ENCODE measurements around the gene DOK1.

The DOK1 gene

DNA sequence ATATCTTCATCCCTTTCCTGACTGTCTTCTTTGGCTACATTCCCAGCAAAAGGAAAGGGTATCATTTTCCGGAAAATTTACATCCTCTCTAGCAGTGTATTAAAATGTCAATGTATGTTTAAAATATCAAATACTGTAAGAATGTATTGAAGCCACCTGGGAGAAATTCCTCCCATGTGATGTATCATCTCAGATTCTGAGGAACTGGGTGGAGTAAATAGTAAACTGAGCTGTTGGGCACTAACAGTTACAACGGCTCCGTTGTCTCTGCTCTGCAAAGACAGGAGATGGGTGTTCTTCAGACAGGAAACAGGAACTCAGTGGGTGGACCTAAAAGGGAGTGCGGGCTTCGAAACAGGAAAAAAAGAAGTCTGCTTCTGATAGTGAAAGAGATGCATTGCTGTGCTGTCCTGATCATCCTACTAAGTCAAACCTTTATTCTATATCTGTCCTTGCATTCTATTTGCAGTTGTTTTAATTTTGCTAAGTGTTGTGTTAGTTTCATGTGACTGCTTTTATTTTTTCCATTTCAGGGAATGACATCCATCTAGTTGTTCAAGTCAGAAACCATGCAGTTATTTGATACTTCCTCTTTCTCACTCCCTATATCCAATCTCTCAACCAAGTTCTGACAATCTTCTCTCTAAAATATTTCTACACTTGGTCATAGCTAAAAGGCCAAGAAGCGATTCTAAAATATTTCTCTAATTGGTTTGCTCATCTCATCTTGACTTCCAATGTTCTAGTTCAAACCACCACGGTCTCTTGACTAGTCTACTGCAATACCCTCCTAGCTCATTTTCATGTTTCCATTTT is 19.4 kb downstream of the DOK1 start:
- no peak for DNase-seq (ENCODE audit: extremely low read depth, insufficient read length)
- Histone ChIP-seq H3K4me3 (replicated peaks; ENCODE audit: low read depth, low read length) (no peak overlapping the region), H3K36me3 (ENCODE audit: control insufficient read depth, insufficient read depth, low read length) (no peaks in the 10 kb centered on the region), H3K27me3 (replicated peaks; ENCODE audit: control insufficient read depth, insufficient read depth, low read length) (no peaks in the 10 kb centered on the region)
- TF ChIP-seq, protein P1, sequence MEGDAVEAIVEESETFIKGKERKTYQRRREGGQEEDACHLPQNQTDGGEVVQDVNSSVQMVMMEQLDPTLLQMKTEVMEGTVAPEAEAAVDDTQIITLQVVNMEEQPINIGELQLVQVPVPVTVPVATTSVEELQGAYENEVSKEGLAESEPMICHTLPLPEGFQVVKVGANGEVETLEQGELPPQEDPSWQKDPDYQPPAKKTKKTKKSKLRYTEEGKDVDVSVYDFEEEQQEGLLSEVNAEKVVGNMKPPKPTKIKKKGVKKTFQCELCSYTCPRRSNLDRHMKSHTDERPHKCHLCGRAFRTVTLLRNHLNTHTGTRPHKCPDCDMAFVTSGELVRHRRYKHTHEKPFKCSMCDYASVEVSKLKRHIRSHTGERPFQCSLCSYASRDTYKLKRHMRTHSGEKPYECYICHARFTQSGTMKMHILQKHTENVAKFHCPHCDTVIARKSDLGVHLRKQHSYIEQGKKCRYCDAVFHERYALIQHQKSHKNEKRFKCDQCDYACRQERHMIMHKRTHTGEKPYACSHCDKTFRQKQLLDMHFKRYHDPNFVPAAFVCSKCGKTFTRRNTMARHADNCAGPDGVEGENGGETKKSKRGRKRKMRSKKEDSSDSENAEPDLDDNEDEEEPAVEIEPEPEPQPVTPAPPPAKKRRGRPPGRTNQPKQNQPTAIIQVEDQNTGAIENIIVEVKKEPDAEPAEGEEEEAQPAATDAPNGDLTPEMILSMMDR (IDR thresholded peaks at IDR 0.05; ENCODE audit: insufficient read depth, low read length, poor library complexity, severe bottlenecking) = no peak

DNA sequence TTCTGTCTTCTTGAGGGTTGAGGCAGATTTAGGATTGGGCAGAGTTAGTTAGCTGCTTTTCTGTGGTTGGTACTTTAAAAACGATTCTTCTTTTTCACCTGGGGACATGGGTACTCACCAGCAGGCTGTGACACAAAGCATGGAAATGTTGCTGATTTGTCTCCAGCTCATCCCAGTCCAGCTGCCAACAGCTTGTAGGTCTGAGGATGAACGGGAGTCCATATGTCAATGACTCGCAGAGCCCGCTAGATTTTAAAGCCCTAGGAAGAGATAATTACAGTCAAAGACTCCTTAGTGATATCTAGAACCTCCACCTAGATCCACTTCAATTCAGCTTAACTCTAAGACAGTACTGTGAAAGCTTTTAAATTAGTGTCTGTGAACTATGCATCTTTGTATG is 20.8 kb downstream of the DOK1 start:
- Histone ChIP-seq H3K4me3 (replicated peaks; ENCODE audit: low read depth, low read length) (no peak overlapping the region), H3K27me3 (replicated peaks; ENCODE audit: control insufficient read depth, insufficient read depth, low read length) (no peaks in the 10 kb centered on the region), H3K36me3 (ENCODE audit: control insufficient read depth, insufficient read depth, low read length) (no peaks in the 10 kb centered on the region)
- TF ChIP-seq, protein P1 (IDR thresholded peaks at IDR 0.05; ENCODE audit: insufficient read depth, low read length, poor library complexity, severe bottlenecking) = no peak
- no peak for DNase-seq (ENCODE audit: extremely low read depth, insufficient read length)

DNA sequence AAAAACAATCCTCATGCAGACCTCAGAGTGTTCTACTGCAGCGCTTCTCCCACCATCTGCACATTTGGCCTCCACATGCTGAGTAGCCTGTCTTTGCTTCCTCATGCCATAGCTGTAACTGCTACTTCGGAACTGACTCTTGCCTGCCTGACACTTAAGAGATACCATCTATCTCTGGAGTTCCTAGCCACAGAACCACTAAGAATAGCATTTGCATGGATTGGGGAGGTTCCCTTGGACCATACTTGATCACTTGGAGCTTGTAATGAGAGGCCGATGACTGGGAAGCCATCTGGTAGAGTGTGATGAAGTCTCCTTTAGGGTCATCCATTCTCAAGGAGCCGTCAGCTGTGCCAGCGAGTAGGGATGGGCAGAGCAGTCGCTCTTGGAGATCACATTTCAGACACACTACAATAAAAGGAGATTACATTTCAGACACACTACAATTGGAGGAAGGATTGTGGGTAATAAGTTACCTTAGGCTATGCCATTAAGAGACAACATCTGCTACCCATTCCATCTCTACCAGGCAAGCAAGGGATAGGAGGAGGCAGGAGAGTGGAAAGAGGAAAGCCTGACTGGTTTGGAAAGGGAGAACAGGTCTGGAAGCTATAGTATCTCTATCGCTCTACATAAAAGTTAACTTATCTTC is 21.8 kb downstream of the DOK1 start:
- TF ChIP-seq, protein P1 (IDR thresholded peaks at IDR 0.05; ENCODE audit: insufficient read depth, low read length, poor library complexity, severe bottlenecking) = no peak
- Histone ChIP-seq H3K36me3 (ENCODE audit: control insufficient read depth, insufficient read depth, low read length) (no peaks in the 10 kb centered on the region), H3K27me3 (replicated peaks; ENCODE audit: control insufficient read depth, insufficient read depth, low read length) (no peaks in the 10 kb centered on the region), H3K4me3 (replicated peaks; ENCODE audit: low read depth, low read length) (no peak overlapping the region)
- DNase-seq (ENCODE audit: extremely low read depth, insufficient read length) = no peak

DNA sequence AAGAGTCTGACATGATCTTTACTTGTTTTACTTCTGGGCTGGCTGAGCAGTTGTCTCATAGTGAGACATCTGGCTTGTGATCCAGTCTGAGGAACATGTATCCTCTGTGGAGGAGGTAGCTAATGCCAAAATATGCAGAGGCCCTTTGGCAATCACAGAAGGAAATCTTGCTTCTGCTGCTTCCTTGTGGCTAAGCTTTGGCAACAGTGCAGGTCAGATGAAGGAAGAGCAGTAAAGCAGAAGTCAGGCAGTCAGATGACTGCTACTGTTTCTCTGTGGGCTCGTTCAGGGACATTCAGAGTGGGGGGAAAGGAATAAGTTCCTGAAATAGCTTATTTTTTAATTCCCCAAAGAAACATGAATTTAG is 22.3 kb downstream of the DOK1 start:
- Histone ChIP-seq H3K36me3 (ENCODE audit: control insufficient read depth, insufficient read depth, low read length) (no peaks in the 10 kb centered on the region), H3K27me3 (replicated peaks; ENCODE audit: control insufficient read depth, insufficient read depth, low read length) (no peaks in the 10 kb centered on the region), H3K4me3 (replicated peaks; ENCODE audit: low read depth, low read length) (no peak overlapping the region)
- DNase-seq (ENCODE audit: extremely low read depth, insufficient read length) = no peak
- TF ChIP-seq, protein P1 (IDR thresholded peaks at IDR 0.05; ENCODE audit: insufficient read depth, low read length, poor library complexity, severe bottlenecking) = no peak

DNA sequence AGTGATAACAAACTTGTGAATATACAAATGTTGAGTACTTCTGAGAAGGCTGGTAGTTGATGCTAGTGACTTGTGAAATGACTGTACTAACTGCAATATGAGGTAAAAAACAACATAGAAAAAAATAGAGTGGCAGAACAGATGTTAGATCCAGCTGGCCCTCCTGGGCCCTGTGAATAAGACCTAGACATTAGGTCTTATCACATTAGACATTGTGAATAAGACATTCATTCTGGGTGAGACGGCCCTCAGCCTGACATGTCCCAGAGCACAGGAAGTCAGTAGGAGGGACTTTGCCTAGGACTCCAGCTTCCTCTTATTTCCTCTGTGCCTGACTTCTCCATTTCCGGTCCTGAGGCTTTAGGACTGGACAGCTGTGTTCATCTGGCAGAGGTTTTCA is 22.9 kb downstream of the DOK1 start:
- Histone ChIP-seq H3K4me3 (replicated peaks; ENCODE audit: low read depth, low read length) (no peak overlapping the region), H3K36me3 (ENCODE audit: control insufficient read depth, insufficient read depth, low read length) (no peaks in the 10 kb centered on the region), H3K27me3 (replicated peaks; ENCODE audit: control insufficient read depth, insufficient read depth, low read length) (no peaks in the 10 kb centered on the region)
- no peak for DNase-seq (ENCODE audit: extremely low read depth, insufficient read length)
- TF ChIP-seq, protein P1 (IDR thresholded peaks at IDR 0.05; ENCODE audit: insufficient read depth, low read length, poor library complexity, severe bottlenecking) = no peak
